ENCODE measurements around the gene FBXO28.

DNA sequence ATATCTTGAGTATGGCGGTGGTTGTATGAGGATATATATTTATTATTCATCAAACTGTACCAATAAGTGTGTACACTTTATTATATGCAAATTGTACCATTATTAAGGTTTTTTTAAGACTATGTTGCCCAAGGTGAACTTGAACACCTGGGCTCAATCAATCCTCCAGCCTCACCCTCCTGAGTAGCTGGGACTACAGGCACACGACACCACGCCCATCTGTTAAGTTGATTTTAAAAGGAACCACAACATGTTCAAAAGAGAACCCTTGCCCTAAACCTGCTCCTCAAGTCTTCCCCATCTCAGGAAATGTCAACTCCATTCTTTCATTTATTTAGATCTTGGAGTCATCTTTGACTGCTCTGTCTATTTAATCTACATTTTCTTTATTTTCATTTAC lies 24.3 kb upstream of the FBXO28 start:
- TF ChIP-seq, protein P1, sequence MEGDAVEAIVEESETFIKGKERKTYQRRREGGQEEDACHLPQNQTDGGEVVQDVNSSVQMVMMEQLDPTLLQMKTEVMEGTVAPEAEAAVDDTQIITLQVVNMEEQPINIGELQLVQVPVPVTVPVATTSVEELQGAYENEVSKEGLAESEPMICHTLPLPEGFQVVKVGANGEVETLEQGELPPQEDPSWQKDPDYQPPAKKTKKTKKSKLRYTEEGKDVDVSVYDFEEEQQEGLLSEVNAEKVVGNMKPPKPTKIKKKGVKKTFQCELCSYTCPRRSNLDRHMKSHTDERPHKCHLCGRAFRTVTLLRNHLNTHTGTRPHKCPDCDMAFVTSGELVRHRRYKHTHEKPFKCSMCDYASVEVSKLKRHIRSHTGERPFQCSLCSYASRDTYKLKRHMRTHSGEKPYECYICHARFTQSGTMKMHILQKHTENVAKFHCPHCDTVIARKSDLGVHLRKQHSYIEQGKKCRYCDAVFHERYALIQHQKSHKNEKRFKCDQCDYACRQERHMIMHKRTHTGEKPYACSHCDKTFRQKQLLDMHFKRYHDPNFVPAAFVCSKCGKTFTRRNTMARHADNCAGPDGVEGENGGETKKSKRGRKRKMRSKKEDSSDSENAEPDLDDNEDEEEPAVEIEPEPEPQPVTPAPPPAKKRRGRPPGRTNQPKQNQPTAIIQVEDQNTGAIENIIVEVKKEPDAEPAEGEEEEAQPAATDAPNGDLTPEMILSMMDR (IDR thresholded peaks at IDR 0.05; ENCODE audit: low read length): no peak
- TF ChIP-seq EZH2 (optimal IDR thresholded peaks at IDR 0.05; ENCODE audit: low read depth, low read length): no peak
- TF ChIP-seq EZH2phosphoT487 (IDR thresholded peaks at IDR 0.05; ENCODE audit: low read length): no peak
